ENCODE data around the gene MRPL19. TPM values are rescaled to one million over a fixed set of nuclear protein-coding genes. Genes with fewer than 3 reads are reported as not detected.
A peak's percentile ranks its signal among the peaks of the same experiment; 100 is the strongest.
"Not testable (repeated sequence)": the region's sequence is repeated elsewhere in the genome, so short reads cannot be mapped to it uniquely, and the experiment has no call there.

The MRPL19 gene
- total and polyA plus RNA-seq, 10 of the 15 experiments (the other 5 are each of a cell fraction or from before 2014, with no cell fraction given), result 13.1 to 99.0 (median 56.6) TPM

DNA sequence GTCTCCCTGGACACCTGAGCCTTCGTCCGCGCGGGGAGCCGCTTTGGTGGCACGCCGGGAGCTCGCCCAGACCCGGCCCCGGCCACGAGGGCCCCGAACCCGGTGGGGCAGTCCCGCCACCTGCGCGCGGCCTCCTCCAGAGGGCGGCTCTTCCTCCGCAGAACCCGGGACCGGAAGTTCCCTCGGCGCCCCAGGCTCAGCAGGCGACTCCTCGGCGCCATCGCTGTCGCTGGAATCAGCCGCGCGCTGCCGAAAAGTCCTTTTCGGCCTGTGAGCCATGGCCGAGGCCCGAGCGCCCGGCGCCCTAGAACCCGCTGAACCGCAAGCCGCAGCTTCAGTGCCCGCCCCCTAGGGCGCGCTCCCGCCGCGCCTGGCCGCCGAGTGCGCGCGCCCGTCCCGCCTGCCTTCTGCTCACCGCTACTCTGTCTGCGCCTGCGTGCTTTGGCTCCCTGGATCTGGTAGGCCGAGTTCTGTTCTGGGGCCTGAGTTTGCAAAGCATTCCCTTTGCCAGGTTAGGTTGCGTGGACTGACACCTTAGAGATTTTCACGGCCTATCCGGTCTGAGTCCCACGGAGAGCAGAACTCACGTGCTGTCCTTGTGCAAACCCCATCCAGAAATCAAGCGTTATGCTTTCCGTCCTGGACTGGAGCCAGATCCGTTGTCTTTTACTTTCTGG lies 64.1 kb downstream of the MRPL19 start, which contains the start of gene GCFC2 (continued):
- 0 out of 2 replicates have a peak, but pooled peaks have one; percentile 79 for TF ChIP-seq RBBP5 (conservative IDR thresholded peaks at IDR 0.05)
- TF ChIP-seq MEF2A (IDR thresholded peaks at IDR 0.05; ENCODE audit: insufficient read depth, low read depth, low read length), result 0 out of 2 replicates have a peak, but pooled peaks have one; percentile 8
- no peak for TF ChIP-seq PAX8 (IDR thresholded peaks at IDR 0.05)
- TF ChIP-seq BCL11A (IDR thresholded peaks at IDR 0.05; ENCODE audit: low read depth, low read length), result 0 out of 2 replicates have a peak, but pooled peaks have one; percentile 5
- TF ChIP-seq NBN (IDR thresholded peaks at IDR 0.05), result 0 out of 2 replicates have a peak, but pooled peaks have one; percentile 71
- peak; percentile 98 for TF ChIP-seq LARP7 (IDR thresholded peaks at IDR 0.05)
- TF ChIP-seq SMC3 (IDR thresholded peaks at IDR 0.05; ENCODE audit: borderline replicate concordance, low read length), result no peak

DNA sequence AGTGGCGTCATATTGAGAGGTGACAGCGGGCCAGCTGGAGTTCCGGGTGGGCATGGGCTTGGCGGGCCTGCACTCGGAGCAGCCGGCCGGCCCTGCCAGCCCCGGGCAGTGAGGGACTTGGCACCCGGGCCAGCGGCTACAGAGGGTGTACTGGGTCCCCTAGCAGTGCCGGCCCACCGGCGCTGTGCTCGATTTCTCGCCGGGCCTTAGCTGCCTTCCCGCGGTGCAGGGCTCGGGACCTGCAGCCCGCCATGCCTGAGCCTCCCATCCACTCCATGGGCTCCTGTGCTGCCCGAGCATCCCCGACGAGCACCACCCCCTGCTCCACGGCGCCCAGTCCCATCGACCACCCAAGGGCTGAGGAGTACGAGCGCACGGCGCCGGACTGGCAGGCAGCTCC lies 65.0 kb downstream of the MRPL19 start:
- FAIRE-seq; H4K20me1 ChIP-seq (ENCODE audit: control insufficient read depth, insufficient read depth); in situ Hi-C loops (cut with MboI); H3K9ac ChIP-seq (ENCODE audit: control insufficient read depth, insufficient read depth, low read length); H3K9me3 ChIP-seq (replicated peaks; ENCODE audit: control insufficient read depth, insufficient read depth, low read length); DNase-seq (ENCODE audit: low read depth, low spot score); H3K36me3 ChIP-seq (ENCODE audit: control insufficient read depth in 2 of 2, insufficient read depth in 2 of 2, low read length in 1 of 2); H3K4me1 ChIP-seq (ENCODE audit: control insufficient read depth, insufficient read depth, low read length); H3K27ac ChIP-seq (ENCODE audit: control insufficient read depth, insufficient read depth); BruUV-seq (replicated peaks); ATAC-seq; RAD21 ChIA-PET (ENCODE audit: unreplicated experiment); H3K27me3 ChIP-seq (replicated peaks in 1 of 2; ENCODE audit: control insufficient read depth in 2 of 2, insufficient read depth in 2 of 2, low read length in 1 of 2); POLR2A ChIA-PET: not testable (repeated sequence)
- SMC1A ChIA-PET (ENCODE audit: uncharacterized antibody, unreplicated experiment), result interaction anchor here (0.7 to 1.5 kb wide), 3 partner anchors 20 to 1209 kb away, joined by 3 to 4 read pairs (median 3); partner anchors contain the start of gene MRPL19
- Histone ChIP-seq H3K4me3 (peak overlapping the region; percentile 86; the same call in 1 of the 2 replicates), H2AFZ (ENCODE audit: control insufficient read depth, low read depth, low read length) (peak overlapping the region; percentile 100; the same call in 1 of the 2 replicates), H3K79me2 (ENCODE audit: control insufficient read depth, insufficient read depth, low read length) (peaks cover 28% of the 10 kb centered on the region), H3K4me2 (ENCODE audit: control insufficient read depth, insufficient read depth) (peak overlapping the region; percentile 94; the same call in 1 of the 2 replicates)
- 93% methylated on average over 20 of the region's 31 CpGs for WGBS (ENCODE audit: insufficient coverage, insufficient replicate concordance, low lambda C conversion rate, missing lambda C conversion rate)
- CTCF ChIA-PET, result interaction anchor here (1.0 to 4.6 kb wide), 7 partner anchors 9 to 88 kb away, joined by 3 to 17 read pairs (median 4); no protein-coding TSS in a partner anchor
- intact Hi-C loops (cut with micrococcal nuclease; ENCODE audit: unreplicated experiment), result loop anchor here (2.0 kb wide), 1 partner anchor 65 kb away; the partner anchor contains the start of gene MRPL19
